ENCODE results near the gene CYP2E1. TPM values are rescaled to one million over a fixed set of nuclear protein-coding genes. Genes with fewer than 3 reads are reported as not detected.
"Not testable (repeated sequence)": the region's sequence is repeated elsewhere in the genome, so short reads cannot be mapped to it uniquely, and the experiment has no call there.

Gene CYP2E1
- total and polyA plus RNA-seq, 2 donors: 2.6 to 3.4 TPM

DNA sequence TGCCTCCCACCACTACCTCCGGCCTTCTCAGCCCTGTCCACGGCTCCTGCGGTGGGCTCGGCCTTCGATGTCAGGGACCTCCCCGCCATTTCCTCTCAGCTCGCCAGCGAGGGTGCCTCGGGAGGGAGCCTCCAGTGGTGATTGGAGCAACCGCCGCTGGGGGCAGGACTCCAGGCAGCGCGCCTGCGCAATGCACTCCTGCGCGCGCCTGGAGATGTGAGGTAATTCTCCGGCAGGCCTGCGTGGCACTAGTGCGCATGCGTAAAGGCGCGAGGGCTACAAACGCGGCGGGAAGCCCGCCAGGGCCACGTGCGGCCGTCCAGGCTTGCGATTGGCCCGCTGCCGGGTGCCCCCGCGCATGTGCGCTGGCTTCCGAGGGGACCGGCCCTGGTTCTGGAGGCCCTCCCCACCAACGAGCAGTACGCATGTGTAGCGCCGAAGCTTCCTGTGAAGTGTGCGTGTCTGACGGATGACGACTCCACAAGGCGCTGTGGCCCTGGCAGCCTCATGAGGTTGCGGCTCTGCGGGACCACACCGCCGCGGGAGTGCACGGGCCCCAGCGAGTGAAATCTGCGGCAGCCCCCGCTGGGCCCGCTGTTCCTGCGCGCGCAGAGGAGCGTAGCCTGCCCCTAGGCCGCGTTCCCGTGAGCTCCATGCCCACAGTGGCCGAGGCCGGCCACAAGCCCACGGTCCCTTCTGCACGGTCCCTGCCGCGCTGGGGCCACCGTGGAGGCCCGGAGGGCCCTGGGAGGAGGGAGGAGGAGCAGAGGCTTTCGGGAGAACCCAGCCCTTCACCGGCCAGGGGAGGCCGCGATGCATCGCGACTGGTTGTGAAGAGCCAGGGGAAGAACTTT is 38.5 kb downstream of the CYP2E1 start, which contains the start of gene SYCE1:
Gene SYCE1 (minus strand): TSS at position 143 of the 854 bp plus-strand sequence. CDS start 54 bp downstream, at position 89.
- no peaks in the 10 kb centered on the region for H3K36me3 ChIP-seq (ENCODE audit: control insufficient read depth in 2 of 2, insufficient read depth in 2 of 2, low read length in 1 of 2)
- WGBS: 74% methylated on average over 77 of the region's 77 CpGs
- H3K4me1 ChIP-seq (ENCODE audit: control insufficient read depth in 2 of 2, insufficient read depth in 2 of 2, low read length in 2 of 2): no peaks in the 10 kb centered on the region
- H3K4me3 ChIP-seq (ENCODE audit: low read length in 2 of 2): no peak within 1 kb of the TSS
- no peak within 1 kb of the TSS for H3K27ac ChIP-seq (ENCODE audit: low read depth in 1 of 2, low read length in 1 of 2)
- H3K27me3 ChIP-seq (ENCODE audit: control insufficient read depth in 2 of 2, insufficient read depth in 1 of 2, low read length in 1 of 2): peaks cover 0 to 3% of the 10 kb centered on the region in 2 donors
- H3K9me3 ChIP-seq (ENCODE audit: control insufficient read depth in 2 of 2, insufficient read depth in 1 of 2, low read length in 1 of 2): peaks cover 3 to 8% of the 10 kb centered on the region in 2 donors
- no peak for DNase-seq (ENCODE audit: low read depth in 6 of 9, low spot score in 9 of 9)

DNA sequence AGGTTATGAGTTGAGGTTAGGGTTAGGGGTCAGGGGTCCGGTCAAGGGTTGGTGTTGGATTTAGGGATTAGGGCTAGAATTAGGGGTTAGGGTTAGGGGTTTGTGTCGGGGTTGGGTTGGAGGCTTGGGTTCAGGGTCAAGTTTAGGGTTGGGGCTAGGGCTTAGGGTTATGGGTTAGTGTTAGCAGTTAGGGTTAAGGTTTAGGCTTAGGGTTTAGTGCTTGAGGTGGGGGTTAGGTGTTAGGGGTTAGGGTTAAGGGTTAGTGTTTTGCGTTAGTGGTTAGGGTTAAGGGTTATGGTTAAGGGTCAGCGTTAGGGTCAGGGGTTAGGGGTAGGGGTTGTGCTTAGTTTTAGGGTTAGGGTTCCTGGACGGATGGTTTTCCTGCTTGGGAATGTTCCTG is 40.0 kb downstream of the CYP2E1 start:
- Histone ChIP-seq H3K27ac (ENCODE audit: low read depth in 1 of 2, low read length in 1 of 2) (no peak overlapping the region), H3K9me3 (ENCODE audit: control insufficient read depth in 2 of 2, insufficient read depth in 1 of 2, low read length in 1 of 2) (peaks cover 6 to 8% of the 10 kb centered on the region in 2 donors), H3K36me3 (ENCODE audit: control insufficient read depth in 2 of 2, insufficient read depth in 2 of 2, low read length in 1 of 2) (no peaks in the 10 kb centered on the region), H3K4me1 (ENCODE audit: control insufficient read depth in 2 of 2, insufficient read depth in 2 of 2, low read length in 2 of 2) (no peaks in the 10 kb centered on the region), H3K27me3 (ENCODE audit: control insufficient read depth in 2 of 2, insufficient read depth in 1 of 2, low read length in 1 of 2) (peaks cover 0 to 3% of the 10 kb centered on the region in 2 donors), H3K4me3 (ENCODE audit: low read length in 2 of 2) (no peak overlapping the region)
- WGBS: 94% methylated on average over 5 of the region's 5 CpGs
- no peak for DNase-seq (ENCODE audit: low read depth in 6 of 9, low spot score in 9 of 9)

DNA sequence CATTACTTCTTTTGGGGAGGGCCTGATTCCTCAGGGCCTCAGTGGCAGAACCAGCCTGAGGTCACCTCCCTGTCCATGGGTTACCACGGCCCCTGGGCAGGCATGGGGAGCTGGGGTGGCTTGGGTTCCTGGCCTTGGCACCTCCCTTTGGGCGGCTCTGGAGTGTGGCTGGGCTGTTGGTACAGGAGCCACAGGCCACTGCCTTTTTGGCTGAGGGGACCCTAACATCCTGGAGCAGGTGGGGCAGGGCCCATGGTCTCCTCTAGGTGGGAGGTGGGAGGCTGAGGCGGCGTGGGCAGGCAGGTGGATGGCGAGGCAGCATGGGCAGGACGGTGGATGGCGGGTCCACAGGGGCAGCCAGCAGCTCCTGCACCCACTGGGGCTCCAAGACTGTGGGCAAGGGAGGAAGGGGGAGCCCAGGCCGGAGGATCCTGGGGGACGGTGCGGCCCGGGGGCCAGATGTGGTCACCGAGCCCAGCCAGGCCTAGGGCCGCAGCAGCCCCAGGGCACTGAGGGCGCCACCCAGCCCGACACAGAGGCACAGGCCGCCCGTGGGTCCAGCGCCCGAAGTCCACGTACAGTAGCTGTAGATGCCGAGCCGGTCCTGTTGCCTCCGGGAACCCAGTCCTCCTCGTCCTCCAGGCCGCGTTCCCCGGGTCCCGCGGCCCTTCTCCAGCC is 40.6 kb downstream of the CYP2E1 start:
- H3K9me3 ChIP-seq (ENCODE audit: control insufficient read depth in 2 of 2, insufficient read depth in 1 of 2, low read length in 1 of 2): peaks cover 6 to 8% of the 10 kb centered on the region in 2 donors
- no peaks in the 10 kb centered on the region for H3K4me1 ChIP-seq (ENCODE audit: control insufficient read depth in 2 of 2, insufficient read depth in 2 of 2, low read length in 2 of 2)
- no peaks in the 10 kb centered on the region for H3K36me3 ChIP-seq (ENCODE audit: control insufficient read depth in 2 of 2, insufficient read depth in 2 of 2, low read length in 1 of 2)
- no peak for DNase-seq (ENCODE audit: low read depth in 6 of 9, low spot score in 9 of 9)
- no peak overlapping the region for H3K27ac ChIP-seq (ENCODE audit: low read depth in 1 of 2, low read length in 1 of 2)
- WGBS: 95% methylated on average over 29 of the region's 29 CpGs
- no peak overlapping the region for H3K4me3 ChIP-seq (ENCODE audit: low read length in 2 of 2)
- peaks cover 0 to 3% of the 10 kb centered on the region in 2 donors for H3K27me3 ChIP-seq (ENCODE audit: control insufficient read depth in 2 of 2, insufficient read depth in 1 of 2, low read length in 1 of 2)

DNA sequence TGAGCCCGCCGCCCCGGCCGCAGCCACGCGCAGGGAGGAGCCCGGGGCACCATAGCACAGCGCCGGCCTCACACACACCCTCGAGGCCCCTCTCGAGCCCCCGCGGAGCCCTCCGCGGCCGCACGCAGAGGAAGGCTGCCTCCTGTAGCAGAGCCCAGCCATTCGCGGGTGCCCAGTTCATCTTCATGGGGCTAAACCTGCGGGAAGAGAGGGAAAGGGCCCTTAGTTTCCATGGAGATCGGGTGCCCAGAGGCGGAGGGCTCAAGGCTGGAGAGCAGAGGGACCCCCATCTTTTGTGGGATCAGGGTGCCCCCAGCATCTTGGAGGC is 41.1 kb downstream of the CYP2E1 start:
- WGBS: 93% methylated on average over 22 of the region's 22 CpGs
- no peaks in the 10 kb centered on the region for H3K4me1 ChIP-seq (ENCODE audit: control insufficient read depth in 2 of 2, insufficient read depth in 2 of 2, low read length in 2 of 2)
- no peak for DNase-seq (ENCODE audit: low read depth in 6 of 9, low spot score in 9 of 9)
- peaks cover 0 to 3% of the 10 kb centered on the region in 2 donors for H3K27me3 ChIP-seq (ENCODE audit: control insufficient read depth in 2 of 2, insufficient read depth in 1 of 2, low read length in 1 of 2)
- H3K27ac ChIP-seq (ENCODE audit: low read depth in 1 of 2, low read length in 1 of 2): no peak overlapping the region
- H3K9me3 ChIP-seq (ENCODE audit: control insufficient read depth in 2 of 2, insufficient read depth in 1 of 2, low read length in 1 of 2): peaks cover 6 to 8% of the 10 kb centered on the region in 2 donors
- no peak overlapping the region for H3K4me3 ChIP-seq (ENCODE audit: low read length in 2 of 2)
- H3K36me3 ChIP-seq (ENCODE audit: control insufficient read depth in 2 of 2, insufficient read depth in 2 of 2, low read length in 1 of 2): no peaks in the 10 kb centered on the region

DNA sequence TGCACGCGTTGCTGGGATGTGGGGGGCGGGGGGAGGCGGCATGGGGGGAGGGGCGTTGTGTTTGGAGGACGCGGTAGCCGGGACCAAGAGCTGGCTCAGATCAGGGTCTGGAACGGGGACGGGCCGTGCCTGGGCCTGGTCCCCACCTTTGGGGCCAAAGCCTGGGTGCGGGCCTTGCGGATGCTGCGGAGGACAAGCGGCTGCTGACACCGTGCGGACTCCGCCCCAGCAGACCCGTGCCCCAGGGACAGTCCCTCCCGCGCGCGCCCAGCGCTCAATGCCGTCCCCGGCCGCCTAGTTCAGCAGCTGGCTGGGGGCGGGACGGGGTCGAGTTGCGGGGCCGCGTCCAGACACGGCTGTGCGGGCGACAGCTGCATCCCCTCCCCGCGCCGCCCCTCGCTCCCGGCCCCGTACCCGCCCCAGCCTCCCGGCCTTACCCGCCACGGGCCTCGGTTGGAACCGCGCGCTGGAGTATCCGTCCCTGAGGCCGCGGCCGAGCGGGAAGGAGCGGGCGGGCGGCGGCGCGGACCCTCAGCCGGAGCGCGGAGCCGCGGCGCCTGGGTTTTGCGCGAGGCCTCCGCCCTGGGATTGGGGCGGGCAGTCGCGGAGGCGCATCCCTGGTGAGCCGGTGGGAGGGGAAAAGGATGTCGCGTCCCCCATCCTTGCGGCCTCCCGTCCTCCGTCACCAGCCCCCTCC is 41.8 kb downstream of the CYP2E1 start:
- not testable (repeated sequence) for H3K36me3 ChIP-seq (ENCODE audit: control insufficient read depth in 2 of 2, insufficient read depth in 2 of 2, low read length in 1 of 2); H3K4me1 ChIP-seq (ENCODE audit: control insufficient read depth in 2 of 2, insufficient read depth in 2 of 2, low read length in 2 of 2); H3K9me3 ChIP-seq (ENCODE audit: control insufficient read depth in 2 of 2, insufficient read depth in 1 of 2, low read length in 1 of 2); DNase-seq (ENCODE audit: low read depth in 6 of 9, low spot score in 9 of 9); H3K4me3 ChIP-seq (ENCODE audit: low read length in 2 of 2); H3K27me3 ChIP-seq (ENCODE audit: control insufficient read depth in 2 of 2, insufficient read depth in 1 of 2, low read length in 1 of 2); H3K27ac ChIP-seq (ENCODE audit: low read depth in 1 of 2, low read length in 1 of 2)
- 35% methylated on average over 15 of the region's 80 CpGs for WGBS

DNA sequence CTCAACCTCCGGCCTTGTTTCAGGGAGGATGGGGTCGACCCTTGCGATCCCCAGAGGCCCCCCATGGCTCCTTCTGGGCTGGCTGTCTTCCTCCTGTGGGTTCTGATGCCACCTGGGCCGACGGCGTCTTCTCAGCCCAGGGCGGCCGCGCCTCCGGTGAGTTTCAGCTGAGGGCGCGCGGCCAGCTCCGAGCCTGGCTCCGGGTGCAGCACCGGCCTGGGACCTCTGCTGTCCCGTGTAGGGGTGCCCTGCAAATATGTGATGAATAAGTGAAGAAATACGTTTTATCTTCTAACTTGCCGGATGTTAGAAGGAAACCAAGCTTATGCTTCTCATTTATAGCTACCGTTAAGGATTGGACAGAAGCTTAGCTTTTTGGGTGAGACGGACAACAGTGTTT is 42.6 kb downstream of the CYP2E1 start:
- not testable (repeated sequence) for H3K4me3 ChIP-seq (ENCODE audit: low read length in 2 of 2); H3K27ac ChIP-seq (ENCODE audit: low read depth in 1 of 2, low read length in 1 of 2); H3K9me3 ChIP-seq (ENCODE audit: control insufficient read depth in 2 of 2, insufficient read depth in 1 of 2, low read length in 1 of 2); H3K36me3 ChIP-seq (ENCODE audit: control insufficient read depth in 2 of 2, insufficient read depth in 2 of 2, low read length in 1 of 2); H3K27me3 ChIP-seq (ENCODE audit: control insufficient read depth in 2 of 2, insufficient read depth in 1 of 2, low read length in 1 of 2); H3K4me1 ChIP-seq (ENCODE audit: control insufficient read depth in 2 of 2, insufficient read depth in 2 of 2, low read length in 2 of 2); DNase-seq (ENCODE audit: low read depth in 6 of 9, low spot score in 9 of 9)
- 70% methylated on average over 16 of the region's 21 CpGs for WGBS

DNA sequence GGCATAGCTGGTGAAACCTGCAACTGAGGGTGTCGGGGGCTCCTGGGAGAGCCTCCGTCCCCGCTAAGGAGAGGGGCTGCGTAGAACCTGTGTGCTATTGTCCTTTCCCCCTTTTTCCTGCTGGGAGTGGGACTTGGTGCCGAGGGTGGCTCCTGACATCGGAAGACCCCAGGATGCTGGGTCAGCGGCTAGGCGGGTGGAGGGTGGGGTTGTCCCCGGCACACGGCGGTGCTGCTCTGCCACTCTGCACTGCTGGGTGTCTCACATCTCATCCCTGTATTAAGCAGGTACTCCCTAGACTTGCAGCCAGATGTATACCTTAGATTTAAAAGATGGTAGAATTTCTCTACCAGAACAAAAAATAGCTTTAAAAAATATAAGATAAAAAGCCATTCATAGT is 44.9 kb downstream of the CYP2E1 start:
- not testable (repeated sequence) for H3K36me3 ChIP-seq (ENCODE audit: control insufficient read depth in 2 of 2, insufficient read depth in 2 of 2, low read length in 1 of 2); H3K4me1 ChIP-seq (ENCODE audit: control insufficient read depth in 2 of 2, insufficient read depth in 2 of 2, low read length in 2 of 2); H3K27ac ChIP-seq (ENCODE audit: low read depth in 1 of 2, low read length in 1 of 2); H3K9me3 ChIP-seq (ENCODE audit: control insufficient read depth in 2 of 2, insufficient read depth in 1 of 2, low read length in 1 of 2); H3K4me3 ChIP-seq (ENCODE audit: low read length in 2 of 2); DNase-seq (ENCODE audit: low read depth in 6 of 9, low spot score in 9 of 9); H3K27me3 ChIP-seq (ENCODE audit: control insufficient read depth in 2 of 2, insufficient read depth in 1 of 2, low read length in 1 of 2)
- WGBS: 95% methylated on average over 11 of the region's 11 CpGs

DNA sequence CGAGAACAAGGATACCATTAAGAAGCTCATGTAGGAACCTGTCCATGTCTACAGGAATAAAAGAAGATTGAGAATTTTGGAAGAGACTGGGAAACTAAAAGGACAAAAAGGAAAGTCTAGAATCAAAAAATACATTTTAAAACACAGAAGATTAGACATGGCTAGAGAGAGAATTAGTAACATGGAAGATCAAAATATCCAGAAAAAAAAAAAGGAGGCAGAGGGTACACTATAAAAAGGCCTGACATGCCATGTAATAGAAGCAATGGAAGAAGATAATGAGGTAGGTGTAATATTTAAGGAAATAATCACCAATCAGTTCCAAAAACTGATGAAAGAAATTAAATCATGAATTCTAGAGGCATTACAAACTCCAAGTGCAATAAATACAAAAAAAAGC is 46.3 kb downstream of the CYP2E1 start:
- not testable (repeated sequence) for H3K27me3 ChIP-seq (ENCODE audit: control insufficient read depth in 2 of 2, insufficient read depth in 1 of 2, low read length in 1 of 2); H3K4me1 ChIP-seq (ENCODE audit: control insufficient read depth in 2 of 2, insufficient read depth in 2 of 2, low read length in 2 of 2); H3K36me3 ChIP-seq (ENCODE audit: control insufficient read depth in 2 of 2, insufficient read depth in 2 of 2, low read length in 1 of 2); H3K9me3 ChIP-seq (ENCODE audit: control insufficient read depth in 2 of 2, insufficient read depth in 1 of 2, low read length in 1 of 2); H3K27ac ChIP-seq (ENCODE audit: low read depth in 1 of 2, low read length in 1 of 2); H3K4me3 ChIP-seq (ENCODE audit: low read length in 2 of 2)
- DNase-seq (ENCODE audit: low read depth in 6 of 9, low spot score in 9 of 9): peak in 1 of 9 donors; percentile 8
- 81% methylated on average over 1 of the region's 1 CpG for WGBS

DNA sequence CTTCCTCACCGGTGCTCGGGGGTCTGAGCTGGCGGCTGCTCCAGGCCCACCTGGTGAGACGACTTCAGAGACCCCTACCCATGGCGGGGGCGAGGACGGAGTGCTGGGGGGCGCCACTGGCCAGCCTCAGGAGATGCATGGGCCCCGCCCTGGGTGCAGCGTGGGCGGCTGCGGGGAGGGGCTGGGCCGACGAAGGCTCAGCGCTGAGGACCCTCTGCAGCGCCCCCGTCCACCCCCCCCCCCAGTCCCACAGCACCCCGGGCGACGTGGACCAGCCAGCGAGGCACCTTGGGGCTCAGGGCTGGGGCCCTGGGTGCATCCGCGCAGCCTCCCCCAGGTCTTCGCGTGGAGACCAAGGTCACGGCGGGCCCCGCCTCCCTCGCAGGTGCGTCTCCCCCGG is 49.9 kb downstream of the CYP2E1 start:
- DNase-seq (ENCODE audit: low read depth in 6 of 9, low spot score in 9 of 9): not testable (repeated sequence)

More for the DNA sequence above, 49.9 kb downstream of the CYP2E1 start:
- not testable (repeated sequence) for H3K4me3 ChIP-seq (ENCODE audit: low read length in 2 of 2); H3K9me3 ChIP-seq (ENCODE audit: control insufficient read depth in 2 of 2, insufficient read depth in 1 of 2, low read length in 1 of 2); H3K27me3 ChIP-seq (ENCODE audit: control insufficient read depth in 2 of 2, insufficient read depth in 1 of 2, low read length in 1 of 2); H3K27ac ChIP-seq (ENCODE audit: low read depth in 1 of 2, low read length in 1 of 2); H3K4me1 ChIP-seq (ENCODE audit: control insufficient read depth in 2 of 2, insufficient read depth in 2 of 2, low read length in 2 of 2); H3K36me3 ChIP-seq (ENCODE audit: control insufficient read depth in 2 of 2, insufficient read depth in 2 of 2, low read length in 1 of 2)
- WGBS: 83% methylated on average over 12 of the region's 31 CpGs

Data from thymus (tissue), 11 donors.